ENCODE data around the gene GPR139. TPM values are rescaled to one million over a fixed set of nuclear protein-coding genes. Genes with fewer than 3 reads are reported as not detected.

Gene GPR139
- total RNA-seq, 1 donor from 2014 or later, result not detected

DNA sequence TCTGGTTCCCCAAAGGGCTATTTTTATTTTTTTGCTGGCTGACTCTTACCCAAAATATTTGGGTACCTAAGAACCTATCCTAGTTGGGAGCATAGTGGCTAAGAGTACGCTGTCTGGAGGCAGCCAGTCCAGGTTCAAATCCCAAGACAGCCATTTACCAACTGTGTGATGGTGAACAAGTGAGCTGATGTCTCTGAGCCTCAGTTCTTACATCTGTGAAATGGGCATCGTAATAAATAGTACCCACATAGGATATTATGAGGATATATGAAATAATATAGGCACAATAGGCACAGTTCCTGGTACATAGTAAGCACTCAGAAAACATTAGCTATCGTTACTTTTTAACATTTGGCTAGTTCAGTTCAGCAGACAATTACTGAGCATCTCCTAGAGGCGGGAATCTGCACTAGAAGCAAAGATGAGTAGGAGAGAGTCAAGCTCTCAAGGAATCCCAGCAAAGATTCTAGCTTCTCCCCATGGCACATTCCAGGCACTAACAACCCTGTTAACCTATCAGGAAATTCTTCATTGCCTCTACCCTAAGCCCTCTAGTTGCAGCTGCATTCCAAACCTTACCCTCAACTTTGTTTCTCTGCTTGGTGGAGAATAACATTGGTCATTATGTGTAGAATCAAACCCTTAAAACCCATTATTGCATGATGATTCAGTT lies 31.6 kb downstream of the GPR139 start:
- Histone ChIP-seq H3K4me3 (no peak overlapping the region), H3K36me3 (no peaks in the 10 kb centered on the region), H3K9me3 (no peaks in the 10 kb centered on the region), H3K27me3 (no peaks in the 10 kb centered on the region), H3K4me1 (no peaks in the 10 kb centered on the region), H3K27ac (no peak overlapping the region)
- DNase-seq (ENCODE audit: extremely low spot score in 2 of 2), result no peak
- intact Hi-C loops (cut with DNase I), result no loop called here
- TF ChIP-seq POLR2A (IDR thresholded peaks at IDR 0.05), result no peak
- TF ChIP-seq POLR2AphosphoS5 (IDR thresholded peaks at IDR 0.05; ENCODE audit: insufficient read depth in 1 of 2, low read depth in 1 of 2), result no peak
- TF ChIP-seq, protein P1, sequence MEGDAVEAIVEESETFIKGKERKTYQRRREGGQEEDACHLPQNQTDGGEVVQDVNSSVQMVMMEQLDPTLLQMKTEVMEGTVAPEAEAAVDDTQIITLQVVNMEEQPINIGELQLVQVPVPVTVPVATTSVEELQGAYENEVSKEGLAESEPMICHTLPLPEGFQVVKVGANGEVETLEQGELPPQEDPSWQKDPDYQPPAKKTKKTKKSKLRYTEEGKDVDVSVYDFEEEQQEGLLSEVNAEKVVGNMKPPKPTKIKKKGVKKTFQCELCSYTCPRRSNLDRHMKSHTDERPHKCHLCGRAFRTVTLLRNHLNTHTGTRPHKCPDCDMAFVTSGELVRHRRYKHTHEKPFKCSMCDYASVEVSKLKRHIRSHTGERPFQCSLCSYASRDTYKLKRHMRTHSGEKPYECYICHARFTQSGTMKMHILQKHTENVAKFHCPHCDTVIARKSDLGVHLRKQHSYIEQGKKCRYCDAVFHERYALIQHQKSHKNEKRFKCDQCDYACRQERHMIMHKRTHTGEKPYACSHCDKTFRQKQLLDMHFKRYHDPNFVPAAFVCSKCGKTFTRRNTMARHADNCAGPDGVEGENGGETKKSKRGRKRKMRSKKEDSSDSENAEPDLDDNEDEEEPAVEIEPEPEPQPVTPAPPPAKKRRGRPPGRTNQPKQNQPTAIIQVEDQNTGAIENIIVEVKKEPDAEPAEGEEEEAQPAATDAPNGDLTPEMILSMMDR (IDR thresholded peaks at IDR 0.05), result no peak

DNA sequence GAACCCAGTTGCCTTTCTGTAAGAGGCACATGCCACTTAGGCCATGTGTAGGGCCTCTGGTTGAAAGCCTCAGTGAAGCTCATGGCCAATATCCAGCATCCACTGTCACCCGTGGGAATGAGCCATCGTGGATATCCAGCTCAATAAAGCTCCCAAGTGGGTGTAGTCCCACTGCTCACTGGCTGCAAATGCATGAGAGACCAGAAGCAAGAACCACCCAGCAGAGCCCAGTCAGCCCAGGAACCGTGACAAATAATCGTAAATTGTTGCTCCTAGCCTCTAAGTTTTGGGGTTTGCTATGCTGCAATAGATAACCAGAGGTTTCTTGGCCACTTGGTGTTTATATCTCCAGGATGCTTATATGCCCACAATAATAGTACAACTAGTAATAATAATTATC lies 33.7 kb downstream of the GPR139 start:
- Histone ChIP-seq H3K27ac (no peak overlapping the region), H3K36me3 (no peaks in the 10 kb centered on the region), H3K27me3 (no peaks in the 10 kb centered on the region), H3K4me3 (no peak overlapping the region), H3K9me3 (no peaks in the 10 kb centered on the region), H3K4me1 (no peaks in the 10 kb centered on the region)
- TF ChIP-seq, protein P1 (IDR thresholded peaks at IDR 0.05), result no peak
- TF ChIP-seq POLR2AphosphoS5 (IDR thresholded peaks at IDR 0.05; ENCODE audit: insufficient read depth in 1 of 2, low read depth in 1 of 2), result no peak
- no peak for TF ChIP-seq POLR2A (IDR thresholded peaks at IDR 0.05)
- DNase-seq (ENCODE audit: extremely low spot score in 2 of 2), result no peak
- intact Hi-C loops (cut with DNase I), result no loop called here

DNA sequence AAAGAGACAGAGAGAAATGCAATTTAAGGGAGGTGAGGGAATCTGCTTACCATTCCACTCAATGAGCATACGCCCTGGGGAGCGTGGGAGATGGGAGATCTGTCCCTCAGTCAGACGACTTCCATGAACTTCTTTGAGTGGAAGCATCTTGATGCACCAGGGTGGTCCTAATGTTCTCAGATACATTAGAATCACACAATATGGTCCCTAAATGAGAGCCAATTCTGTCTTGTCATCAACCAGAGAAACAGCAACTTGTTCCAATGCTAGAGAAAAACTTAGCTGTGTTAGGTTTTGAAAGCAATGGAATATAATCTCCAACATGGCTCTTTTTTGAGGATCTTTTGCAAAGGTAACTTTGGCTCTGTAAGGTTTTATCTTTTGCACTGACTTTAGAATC lies 44.1 kb downstream of the GPR139 start:
- intact Hi-C loops (cut with DNase I), result no loop called here
- DNase-seq (ENCODE audit: extremely low spot score in 2 of 2), result no peak
- Histone ChIP-seq H3K36me3 (no peaks in the 10 kb centered on the region), H3K4me1 (no peaks in the 10 kb centered on the region), H3K27me3 (no peaks in the 10 kb centered on the region), H3K9me3 (no peaks in the 10 kb centered on the region), H3K27ac (no peak overlapping the region), H3K4me3 (no peak overlapping the region)
- TF ChIP-seq POLR2AphosphoS5 (IDR thresholded peaks at IDR 0.05; ENCODE audit: insufficient read depth in 1 of 2, low read depth in 1 of 2), result no peak
- TF ChIP-seq, protein P1 (IDR thresholded peaks at IDR 0.05), result no peak

DNA sequence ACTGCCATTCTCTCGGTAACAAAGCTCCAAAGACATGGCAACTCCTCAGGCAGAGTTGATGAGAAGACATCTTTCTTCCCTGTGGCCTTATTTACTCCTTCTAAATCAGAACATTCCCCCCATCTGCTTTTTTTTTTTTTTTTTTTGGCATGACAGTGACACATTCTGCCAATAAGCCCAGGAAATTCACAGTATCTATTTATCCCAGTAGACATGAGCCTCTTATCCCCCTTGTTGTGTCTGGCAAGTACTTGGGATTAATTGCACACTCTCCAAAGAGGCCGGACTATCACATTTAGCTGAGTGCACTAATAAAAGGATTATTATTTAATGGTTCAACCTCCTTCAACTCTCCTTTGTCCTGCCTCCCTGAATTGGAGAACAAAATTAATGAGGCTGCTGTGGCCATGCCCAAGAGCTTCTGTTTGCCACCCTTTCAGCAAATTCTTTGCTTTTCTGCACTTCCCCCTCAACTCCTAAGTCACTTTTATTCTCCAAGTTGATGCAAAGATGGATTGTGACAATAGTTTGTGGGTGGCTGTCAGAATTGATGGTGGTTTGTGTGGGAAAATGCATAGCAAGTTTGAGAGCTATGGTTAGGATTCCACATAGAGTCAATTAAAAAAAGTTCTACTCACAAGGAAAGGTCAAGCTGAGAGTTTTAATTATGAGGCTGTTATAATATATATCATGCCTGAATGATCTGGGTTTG lies 47.2 kb downstream of the GPR139 start:
- Histone ChIP-seq H3K27me3 (no peaks in the 10 kb centered on the region), H3K9me3 (no peaks in the 10 kb centered on the region), H3K27ac (no peak overlapping the region), H3K36me3 (no peaks in the 10 kb centered on the region), H3K4me3 (no peak overlapping the region), H3K4me1 (no peaks in the 10 kb centered on the region)
- intact Hi-C loops (cut with DNase I), result no loop called here
- TF ChIP-seq POLR2AphosphoS5 (IDR thresholded peaks at IDR 0.05; ENCODE audit: insufficient read depth in 1 of 2, low read depth in 1 of 2), result no peak
- TF ChIP-seq POLR2A (IDR thresholded peaks at IDR 0.05), result no peak
- TF ChIP-seq, protein P1 (IDR thresholded peaks at IDR 0.05), result no peak
- no peak for DNase-seq (ENCODE audit: extremely low spot score in 2 of 2)

DNA sequence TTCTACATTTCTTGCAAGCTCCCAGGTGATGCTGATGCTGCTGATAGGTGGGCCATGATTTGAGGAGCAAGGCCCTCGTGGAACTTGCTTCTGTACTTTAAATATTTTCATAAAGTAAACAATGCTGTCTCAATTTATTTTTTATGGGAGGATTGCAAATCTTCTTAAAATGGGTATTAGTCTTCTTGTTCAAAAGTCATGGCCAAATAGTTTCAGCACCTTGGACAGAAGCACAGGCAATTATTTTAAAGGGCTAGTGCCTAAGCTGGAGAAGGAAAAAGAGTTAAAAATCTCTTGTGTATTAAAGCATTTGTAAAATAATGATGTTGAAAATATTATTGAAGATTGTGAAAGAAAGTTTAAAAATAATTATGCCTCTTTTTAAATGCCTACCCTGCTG lies 50.5 kb downstream of the GPR139 start:
- TF ChIP-seq POLR2A (IDR thresholded peaks at IDR 0.05) (no peak), POLR2AphosphoS5 (IDR thresholded peaks at IDR 0.05; ENCODE audit: insufficient read depth in 1 of 2, low read depth in 1 of 2) (no peak)
- TF ChIP-seq, protein P1 (IDR thresholded peaks at IDR 0.05), result no peak
- no peaks in the 10 kb centered on the region for H3K27me3 ChIP-seq
- no peak overlapping the region for H3K4me3 ChIP-seq
- H3K27ac ChIP-seq, result no peak overlapping the region
- no peak for DNase-seq (ENCODE audit: extremely low spot score in 2 of 2)
- H3K4me1 ChIP-seq, result no peaks in the 10 kb centered on the region
- H3K9me3 ChIP-seq, result no peaks in the 10 kb centered on the region
- no peaks in the 10 kb centered on the region for H3K36me3 ChIP-seq
- intact Hi-C loops (cut with DNase I), result no loop called here
